Measurements from ENCODE around the gene TWNK.

Gene TWNK

DNA sequence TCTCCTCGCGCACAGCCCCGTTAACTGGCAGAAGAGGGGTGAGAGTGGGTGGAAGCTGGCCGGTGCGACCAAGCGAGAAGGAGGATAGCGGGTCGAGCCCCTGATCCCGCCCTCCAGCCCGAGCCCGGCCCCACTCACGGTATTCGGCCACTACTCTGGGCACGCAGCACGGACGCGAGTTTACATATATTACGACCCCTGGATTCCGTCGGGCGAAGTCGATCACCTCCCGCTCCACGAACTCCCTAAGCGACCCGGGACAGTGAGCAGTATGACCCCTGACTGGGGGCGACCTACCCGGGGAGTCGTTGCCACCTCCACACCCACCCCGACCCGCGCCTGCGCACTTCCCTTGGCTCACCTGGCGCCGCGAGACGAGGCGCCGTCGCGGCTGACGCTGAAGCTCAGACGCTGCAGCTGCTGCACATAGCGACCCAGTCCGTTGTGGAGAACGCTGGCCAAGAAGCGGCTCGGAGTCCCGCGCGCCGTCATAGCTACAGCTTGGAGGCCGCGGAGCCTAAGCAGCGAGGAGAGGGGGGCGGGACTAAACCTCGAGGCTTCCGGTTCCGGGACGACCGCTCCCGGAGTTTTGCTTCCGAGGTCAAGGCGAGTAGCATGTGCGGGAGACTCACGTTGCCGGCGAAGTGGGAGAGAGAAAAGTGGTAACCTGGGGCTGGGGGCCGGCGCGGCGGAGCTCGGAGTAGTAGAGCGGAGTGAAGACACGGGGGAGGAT lies at the start of gene TWNK, which contains the start of gene MRPL43:
Gene TWNK, plus strand, starts transcription at position 592 of the 733 bp plus-strand sequence. CDS start 668 bp downstream, outside the sequence.
Gene MRPL43, minus strand, starts transcription at position 546 of the 733 bp plus-strand sequence. Its CDS starts 54 bp downstream, at position 492.
- TF ChIP-seq, protein P1, sequence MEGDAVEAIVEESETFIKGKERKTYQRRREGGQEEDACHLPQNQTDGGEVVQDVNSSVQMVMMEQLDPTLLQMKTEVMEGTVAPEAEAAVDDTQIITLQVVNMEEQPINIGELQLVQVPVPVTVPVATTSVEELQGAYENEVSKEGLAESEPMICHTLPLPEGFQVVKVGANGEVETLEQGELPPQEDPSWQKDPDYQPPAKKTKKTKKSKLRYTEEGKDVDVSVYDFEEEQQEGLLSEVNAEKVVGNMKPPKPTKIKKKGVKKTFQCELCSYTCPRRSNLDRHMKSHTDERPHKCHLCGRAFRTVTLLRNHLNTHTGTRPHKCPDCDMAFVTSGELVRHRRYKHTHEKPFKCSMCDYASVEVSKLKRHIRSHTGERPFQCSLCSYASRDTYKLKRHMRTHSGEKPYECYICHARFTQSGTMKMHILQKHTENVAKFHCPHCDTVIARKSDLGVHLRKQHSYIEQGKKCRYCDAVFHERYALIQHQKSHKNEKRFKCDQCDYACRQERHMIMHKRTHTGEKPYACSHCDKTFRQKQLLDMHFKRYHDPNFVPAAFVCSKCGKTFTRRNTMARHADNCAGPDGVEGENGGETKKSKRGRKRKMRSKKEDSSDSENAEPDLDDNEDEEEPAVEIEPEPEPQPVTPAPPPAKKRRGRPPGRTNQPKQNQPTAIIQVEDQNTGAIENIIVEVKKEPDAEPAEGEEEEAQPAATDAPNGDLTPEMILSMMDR (IDR thresholded peaks at IDR 0.05; ENCODE audit: borderline replicate concordance, insufficient read depth, low read depth, low read length) = no peak
- peak within 1 kb of the TSS; percentile 96 for H3K4me3 ChIP-seq (ENCODE audit: low read depth, low read length)

- TF ChIP-seq, protein P1 (IDR thresholded peaks at IDR 0.05; ENCODE audit: borderline replicate concordance, insufficient read depth, low read depth, low read length) = no peak
- no peak overlapping the region for H3K4me3 ChIP-seq (ENCODE audit: low read depth, low read length)
Measured at GRCh38 chr10:100939763-100940344, 47.5 kb upstream of the TWNK start.

DNA sequence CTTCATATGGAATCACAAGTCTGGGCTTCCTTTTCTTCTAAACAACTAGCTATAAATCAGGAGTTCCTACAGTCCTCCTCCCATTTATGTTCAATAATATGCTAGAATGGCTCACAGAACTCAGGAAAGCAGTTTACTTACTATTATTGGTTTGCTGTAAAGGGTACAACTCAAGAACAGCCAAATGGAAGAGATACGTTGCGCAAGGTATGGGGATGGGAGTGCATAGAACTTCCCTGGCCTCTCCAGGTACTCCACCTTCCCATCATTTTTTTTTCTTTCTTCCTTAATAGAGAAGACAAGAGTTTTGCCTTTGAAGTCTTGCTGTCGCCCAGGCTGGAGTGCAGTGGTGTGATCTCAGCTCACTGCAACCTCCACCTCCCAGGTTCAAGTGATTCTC lies 45.1 kb upstream of the TWNK start:
- TF ChIP-seq, protein P1 (IDR thresholded peaks at IDR 0.05; ENCODE audit: borderline replicate concordance, insufficient read depth, low read depth, low read length) = no peak

DNA sequence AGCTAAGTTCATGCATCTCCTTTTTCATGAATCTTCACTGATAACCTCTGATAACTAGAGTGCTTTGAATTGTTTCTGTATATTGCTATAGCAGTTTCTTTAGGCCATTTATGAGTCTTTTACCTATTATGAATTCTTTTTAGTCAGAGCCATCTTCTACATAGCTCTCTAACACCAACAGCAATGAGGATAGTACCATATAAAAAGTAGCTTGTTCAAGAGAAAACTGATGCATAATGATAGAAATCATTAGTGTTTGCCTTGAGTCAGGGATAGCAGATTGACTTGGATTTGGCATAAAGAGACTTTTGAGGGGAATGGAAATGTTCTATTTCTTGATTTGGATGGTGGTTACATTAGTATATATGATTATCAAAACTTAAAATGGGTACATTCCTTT lies 43.8 kb upstream of the TWNK start:
- TF ChIP-seq, protein P1 (IDR thresholded peaks at IDR 0.05; ENCODE audit: borderline replicate concordance, insufficient read depth, low read depth, low read length) = no peak
- H3K4me3 ChIP-seq (ENCODE audit: low read depth, low read length) = no peak overlapping the region

More for the DNA sequence above, 45.1 kb upstream of the TWNK start:
- H3K4me3 ChIP-seq (ENCODE audit: low read depth, low read length) = no peak overlapping the region

DNA sequence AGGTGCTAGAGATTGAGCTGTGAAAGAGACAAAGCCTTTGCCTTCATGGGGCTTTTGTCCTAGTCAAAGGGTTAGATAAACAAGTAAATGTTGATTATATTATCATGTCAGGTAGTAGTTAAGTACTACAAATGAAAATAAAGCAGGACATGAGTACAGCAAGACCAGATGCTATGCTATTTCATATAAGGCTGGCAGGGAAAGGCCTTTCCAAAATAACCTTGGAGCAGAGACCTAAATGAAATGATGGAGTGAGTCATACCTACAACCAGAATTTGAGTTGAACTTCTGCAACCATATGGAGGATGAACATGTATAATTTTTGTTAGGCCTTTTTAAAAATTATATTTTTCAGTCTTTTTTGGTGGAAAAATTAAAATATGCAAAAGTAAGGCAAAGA lies 41.6 kb upstream of the TWNK start:
- TF ChIP-seq, protein P1 (IDR thresholded peaks at IDR 0.05; ENCODE audit: borderline replicate concordance, insufficient read depth, low read depth, low read length) = no peak

DNA sequence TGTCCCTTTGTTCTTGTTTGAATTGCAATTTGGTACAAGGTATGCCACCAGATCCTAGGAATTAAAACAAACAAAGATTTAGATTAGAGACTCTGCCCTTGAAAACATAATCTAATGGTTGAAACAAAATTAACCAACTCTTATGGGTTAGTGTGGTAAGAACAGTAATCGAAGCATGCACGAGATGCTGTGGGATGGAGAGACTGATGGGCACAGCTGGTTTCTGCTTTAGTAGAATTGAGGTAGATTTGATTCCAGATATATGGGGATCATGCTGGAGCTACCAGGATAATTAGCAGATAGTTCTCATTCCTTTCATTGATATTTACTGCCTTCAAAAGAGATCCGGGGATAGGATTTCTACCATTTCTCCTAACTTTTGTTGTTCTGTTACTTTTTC lies 38.4 kb upstream of the TWNK start:
- TF ChIP-seq, protein P1 (IDR thresholded peaks at IDR 0.05; ENCODE audit: borderline replicate concordance, insufficient read depth, low read depth, low read length) = no peak

More for the DNA sequence above, 41.6 kb upstream of the TWNK start:
- no peak overlapping the region for H3K4me3 ChIP-seq (ENCODE audit: low read depth, low read length)

DNA sequence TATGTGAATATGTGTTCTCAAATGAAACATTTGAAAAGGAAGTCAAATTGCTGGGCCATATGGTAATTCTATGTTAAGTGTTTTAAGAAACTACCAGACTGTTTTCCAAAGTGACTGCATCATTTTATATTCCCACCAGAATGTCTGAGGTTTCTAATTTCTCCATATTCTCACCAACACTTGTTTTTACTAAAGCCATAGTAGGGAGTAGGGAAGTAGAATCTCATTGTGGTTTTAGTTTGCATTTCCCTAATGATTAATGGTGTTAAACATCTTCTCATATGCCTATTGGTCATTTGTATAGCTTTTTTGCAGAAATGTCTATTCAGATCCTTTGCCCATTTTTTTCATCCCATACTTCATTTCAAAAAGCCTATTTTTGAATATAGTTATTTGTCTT lies 27.1 kb upstream of the TWNK start:
- TF ChIP-seq, protein P1 (IDR thresholded peaks at IDR 0.05; ENCODE audit: borderline replicate concordance, insufficient read depth, low read depth, low read length) = no peak
- no peak overlapping the region for H3K4me3 ChIP-seq (ENCODE audit: low read depth, low read length)

More for the DNA sequence above, 38.4 kb upstream of the TWNK start:
- H3K4me3 ChIP-seq (ENCODE audit: low read depth, low read length) = no peak overlapping the region
